CD1c-positive myeloid dendritic cell (primary cell): ENCODE measurements around the gene PTS.

Experiments used
- DNase-seq: peaks from one replicate; pipeline ENCODE4 v3.0.0-alpha.2; 2016; ENCODE audit errors: extremely low spot score

PTS gene

DNA sequence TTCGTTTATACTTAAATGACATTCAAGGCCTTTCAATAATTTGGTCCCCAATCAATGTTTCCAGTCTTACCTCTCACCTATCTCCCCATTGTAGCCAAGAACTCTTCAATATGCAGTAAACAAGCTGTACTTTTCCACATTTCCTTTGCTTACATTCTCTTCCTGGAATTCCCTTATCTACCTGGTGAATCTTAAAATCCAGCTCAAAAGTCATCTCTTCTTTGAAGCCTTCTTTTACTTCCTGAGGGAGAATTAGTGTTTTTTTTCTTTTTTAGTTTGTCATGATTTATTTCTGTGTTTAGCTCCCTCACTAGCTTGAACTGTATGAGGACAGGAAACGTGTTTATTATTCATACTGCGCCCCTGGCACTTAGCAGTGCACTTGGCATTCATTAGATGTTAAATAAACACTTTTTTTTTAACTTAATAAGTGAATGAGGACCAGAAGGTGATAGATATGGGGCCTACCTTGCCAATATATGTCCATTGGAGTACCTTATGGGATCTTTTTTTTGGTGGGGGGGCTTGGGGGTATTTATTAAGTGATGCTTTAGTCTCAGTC, 4.9 kb upstream of the PTS start:
- DNase-seq, result no peak

DNA sequence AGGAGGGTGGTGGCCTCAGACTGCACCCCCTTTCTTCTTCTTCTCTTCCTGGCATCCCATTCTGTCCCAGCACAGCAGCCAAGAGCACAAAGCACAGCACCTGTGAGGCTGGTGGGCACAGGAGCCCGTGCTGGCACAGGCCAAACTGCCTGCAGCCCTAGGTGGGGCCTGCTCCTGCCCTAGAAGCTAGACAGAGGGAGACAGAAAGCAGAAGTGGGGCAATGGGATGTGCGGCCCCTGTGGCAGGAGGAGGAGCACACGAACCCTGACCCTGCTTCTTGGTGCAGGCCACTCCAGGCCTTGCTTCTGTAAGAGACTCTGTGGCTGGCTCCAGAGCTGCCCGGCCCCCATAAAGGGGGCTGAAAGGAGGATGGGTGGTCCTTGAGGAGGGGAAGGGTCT, 3.9 kb upstream of the PTS start:
- DNase-seq, result no peak

DNA sequence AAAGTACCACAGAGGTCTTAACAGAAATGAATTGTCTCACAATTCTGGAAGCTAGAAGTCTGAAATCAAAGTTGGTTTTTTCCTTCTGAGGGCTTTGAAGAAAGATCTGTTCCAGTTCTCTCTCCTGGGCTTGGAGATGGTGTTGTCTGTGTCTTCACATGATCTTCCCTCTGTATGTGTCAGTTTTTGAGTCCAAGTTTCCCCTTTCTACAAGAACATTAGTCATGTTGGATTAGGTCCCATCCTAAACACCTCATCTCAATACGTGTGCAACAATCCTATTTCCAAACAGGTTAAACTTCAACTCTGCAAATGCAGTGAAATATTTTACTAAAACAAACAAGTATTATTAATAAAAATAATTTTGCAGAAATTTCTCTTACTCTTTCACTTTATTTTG, 3.1 kb upstream of the PTS start:
- DNase-seq, result peak; percentile 6

DNA sequence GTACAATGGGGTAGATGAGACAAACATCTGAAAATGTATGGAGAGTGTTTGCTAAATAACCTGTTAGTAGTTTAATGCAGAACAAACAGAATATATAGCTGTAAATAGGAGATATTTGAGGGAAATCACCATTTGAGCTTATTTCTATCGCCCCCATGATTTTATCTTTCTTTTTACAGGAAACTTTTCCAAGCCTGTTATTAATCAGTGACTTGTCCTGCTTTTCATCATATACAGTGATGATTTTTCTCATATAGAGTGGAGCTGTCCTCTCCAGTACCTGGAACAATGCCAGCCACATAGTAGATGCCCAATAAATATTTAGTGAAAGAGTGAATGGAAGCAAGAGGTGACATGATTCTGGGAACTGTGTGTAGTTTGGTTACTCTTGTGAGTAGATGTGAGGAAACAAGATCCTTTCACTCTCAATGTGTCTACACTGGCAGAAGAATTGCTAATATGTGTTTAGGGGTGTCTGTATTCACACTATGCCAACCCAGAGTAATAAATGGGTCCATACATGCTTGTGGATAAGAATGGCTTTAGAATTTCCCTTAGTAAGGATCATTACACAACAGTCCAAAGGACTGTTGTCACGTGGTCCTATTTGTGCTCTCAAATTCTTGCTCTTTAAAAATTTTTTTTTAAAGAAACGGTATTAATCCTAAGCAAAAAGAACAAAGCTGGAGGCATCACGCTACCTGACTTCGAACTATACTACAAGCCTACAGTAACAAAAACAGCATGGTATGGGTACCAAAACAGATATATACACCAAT, 2.3 kb upstream of the PTS start:
- no peak for DNase-seq

GRCh38 chr11:112225753-112226061, 521 bp upstream of the PTS start:
- no peak for DNase-seq

GRCh38 chr11:112226831-112227401, 688 bp downstream of the PTS start:
- DNase-seq, result peak; percentile 8

DNA sequence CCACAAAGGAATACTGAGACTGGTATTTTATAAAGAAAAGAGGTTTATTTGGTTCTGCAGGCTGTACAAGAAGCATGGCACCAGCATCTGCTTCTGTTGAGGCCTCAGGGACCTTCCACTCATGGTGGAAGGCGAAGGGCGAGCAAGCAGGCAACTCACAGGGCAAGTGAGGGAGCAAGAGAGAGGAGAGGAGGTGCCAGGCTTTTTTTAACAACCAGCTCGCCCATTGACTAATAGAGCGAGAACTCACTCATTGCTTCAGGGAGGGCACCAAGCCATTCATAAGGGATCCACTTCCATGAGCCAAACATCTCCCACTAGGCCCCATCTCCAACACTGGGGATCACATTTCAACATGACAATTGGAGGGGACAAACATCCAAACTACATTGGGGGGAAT, 1.2 kb downstream of the PTS start:
- no peak for DNase-seq

- DNase-seq, result no peak
Measured at GRCh38 chr11:112228706-112229105, 2.5 kb downstream of the PTS start.

GRCh38 chr11:112229159-112229558, 2.9 kb downstream of the PTS start:
- no peak for DNase-seq

GRCh38 chr11:112229746-112230433, 3.7 kb downstream of the PTS start:
- DNase-seq, result no peak

DNA sequence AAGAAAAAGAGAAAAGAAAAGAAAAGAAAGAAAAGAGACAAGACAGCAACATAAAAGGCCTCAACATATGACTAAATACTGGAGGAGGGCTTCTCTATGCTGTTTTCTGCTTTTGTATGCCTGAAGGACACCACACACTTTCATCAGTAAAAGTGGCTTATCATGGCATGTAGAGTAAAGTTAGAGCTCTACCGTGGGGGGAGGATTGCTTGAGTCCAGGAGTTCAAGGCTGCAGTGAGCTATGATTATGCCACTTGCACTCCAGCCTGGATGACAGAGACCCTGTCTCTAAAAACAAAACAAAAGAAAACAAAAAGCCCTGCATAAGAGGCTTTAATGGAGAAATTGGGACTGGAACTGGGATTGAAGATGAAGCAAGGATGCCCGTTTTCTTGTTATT, 5.7 kb downstream of the PTS start:
- no peak for DNase-seq

GRCh38 chr11:112235750-112236390, 9.6 kb downstream of the PTS start:
- no peak for DNase-seq

- no peak for DNase-seq
Measured at GRCh38 chr11:112237451-112237850, 11.2 kb downstream of the PTS start.

GRCh38 chr11:112238041-112238440, 11.8 kb downstream of the PTS start:
- no peak for DNase-seq

DNA sequence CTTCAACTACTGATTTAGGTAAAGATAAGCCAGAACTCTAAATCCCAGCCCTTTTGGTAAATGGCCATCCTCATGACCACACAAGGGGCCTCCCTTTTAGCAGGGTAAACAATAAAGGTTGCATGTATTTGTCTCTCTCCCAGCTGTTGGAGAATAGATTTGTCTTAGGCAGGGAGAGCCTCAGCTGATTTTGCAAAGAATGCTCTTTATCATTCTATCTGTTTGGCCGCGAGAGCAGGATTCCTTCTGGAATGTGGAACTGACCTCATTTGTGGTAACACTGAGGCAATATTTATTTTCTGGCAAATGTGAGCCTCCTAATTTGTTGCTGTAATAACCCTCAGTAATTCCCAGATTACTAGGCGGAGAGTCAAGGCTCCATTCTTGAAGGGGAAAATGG, 15.3 kb downstream of the PTS start:
- DNase-seq, result no peak

GRCh38 chr11:112247201-112247600, 21.0 kb downstream of the PTS start:
- DNase-seq, result no peak

DNA sequence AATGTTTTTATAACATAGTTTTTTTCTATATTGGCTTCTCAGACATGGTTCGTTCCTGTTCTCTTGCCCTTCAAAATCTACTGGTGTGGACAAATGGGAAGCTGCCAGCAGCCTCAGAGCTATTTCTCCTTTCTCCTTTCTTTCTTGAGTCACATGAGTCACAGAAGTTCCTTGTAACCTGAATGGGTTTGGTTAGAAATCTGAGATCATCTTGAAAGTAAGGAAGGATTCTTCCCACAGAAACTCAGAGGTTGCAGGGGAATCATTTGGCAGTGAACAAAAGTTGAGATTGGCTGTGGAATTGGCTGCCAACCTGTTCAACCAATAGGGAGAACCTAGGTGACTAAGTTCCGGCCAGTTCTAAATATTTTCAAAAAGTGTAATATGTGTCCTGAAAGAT, 22.0 kb downstream of the PTS start:
- DNase-seq, result peak; percentile 59

- no peak for DNase-seq
Measured at GRCh38 chr11:112249871-112250610, 23.8 kb downstream of the PTS start.

- no peak for DNase-seq
Measured at GRCh38 chr11:112253605-112254242, 27.5 kb downstream of the PTS start.

GRCh38 chr11:112255067-112255720, 29.0 kb downstream of the PTS start:
- DNase-seq, result no peak

- DNase-seq, result no peak
Measured at GRCh38 chr11:112260490-112260889, 34.3 kb downstream of the PTS start, which contains the start of gene PLET1. TSS of gene PLET1 (minus strand) at chr11:112260860. CDS start at chr11:112260589, 271 bp downstream.
